Inflammatory macrophage (primary cell): ENCODE results near the gene AHSP.
"Not testable (repeated sequence)": the region's sequence is repeated elsewhere in the genome, so short reads cannot be mapped to it uniquely, and the experiment has no call there.

Experiments used
- DNase-seq, 2 donors: peaks; one replicate each; pipeline ENCODE4 v3.0.0-alpha.2; 2020 to 2022

Gene AHSP

GRCh38 chr16:31501226-31501965 lies 26.3 kb upstream of the AHSP start:
- no peak for DNase-seq

- DNase-seq: no peak
Observed at GRCh38 chr16:31501966-31502348, 25.7 kb upstream of the AHSP start.

- DNase-seq: no peak
Observed at GRCh38 chr16:31502981-31503380, 24.7 kb upstream of the AHSP start.

- not testable (repeated sequence) for DNase-seq
Observed at GRCh38 chr16:31503555-31503954, 24.1 kb upstream of the AHSP start.

GRCh38 chr16:31504159-31504558 lies 23.5 kb upstream of the AHSP start:
- DNase-seq: no peak

- peak in 1 of 2 donors; percentile 3 for DNase-seq
Observed at GRCh38 chr16:31505483-31505882, 22.2 kb upstream of the AHSP start.

GRCh38 chr16:31507617-31507928 lies 20.1 kb upstream of the AHSP start:
- DNase-seq: no peak

GRCh38 chr16:31507929-31508705 lies 19.6 kb upstream of the AHSP start, which contains the start of gene RUSF1:
Gene RUSF1 (minus strand): TSS chr16:31508391. CDS start chr16:31508373, 18 bp downstream.
- DNase-seq: peak; percentile 86 to 92

GRCh38 chr16:31508706-31509195 lies 18.9 kb upstream of the AHSP start:
- no peak for DNase-seq

- DNase-seq: no peak
Observed at GRCh38 chr16:31513126-31513525, 14.6 kb upstream of the AHSP start.

GRCh38 chr16:31513884-31514283 lies 13.8 kb upstream of the AHSP start:
- DNase-seq: no peak

- no peak for DNase-seq
Observed at GRCh38 chr16:31517800-31518402, 9.8 kb upstream of the AHSP start.

- DNase-seq: no peak
Observed at GRCh38 chr16:31519759-31520431, 7.8 kb upstream of the AHSP start.

GRCh38 chr16:31521368-31521767 lies 6.3 kb upstream of the AHSP start:
- no peak for DNase-seq

- DNase-seq: no peak
Observed at GRCh38 chr16:31522071-31522470, 5.6 kb upstream of the AHSP start.

- DNase-seq: not testable (repeated sequence)
Observed at GRCh38 chr16:31523768-31524167, 3.9 kb upstream of the AHSP start.

GRCh38 chr16:31525113-31525512 lies 2.6 kb upstream of the AHSP start:
- DNase-seq: no peak

GRCh38 chr16:31528523-31529107 lies 915 bp downstream of the AHSP start:
- no peak for DNase-seq

- no peak for DNase-seq
Observed at GRCh38 chr16:31529108-31529936, 1.6 kb downstream of the AHSP start.

GRCh38 chr16:31529937-31530312 lies 2.2 kb downstream of the AHSP start:
- DNase-seq: no peak

GRCh38 chr16:31530405-31530804 lies 2.7 kb downstream of the AHSP start:
- DNase-seq: no peak

- no peak for DNase-seq
Observed at GRCh38 chr16:31531096-31531495, 3.4 kb downstream of the AHSP start.
